PC-3 (cell line): ENCODE results near the gene INAVA. TPM values are rescaled to one million over a fixed set of nuclear protein-coding genes. Genes with fewer than 3 reads are reported as not detected.

Experiments used
- ATAC-seq: fragments of 200-7000 bp; cut with Tn5 transposase; 2 replicates; pipeline ENCODE4 v1.9.1; 2020; ENCODE audit warnings: mild to moderate bottlenecking, moderate library complexity
- BruUV-seq: library from RNA; stranded (reverse); fragments of 400-500 nt; replicated peaks from 2 replicates; lab custom pipeline; 2021; lab: Mats Ljungman, UMichigan
- CTCF ChIA-PET: fragments of 300-600 bp; sonication (Branson Sonifier 250); formaldehyde crosslinking; loops from one replicate; lab custom pipeline; 2022; ENCODE audit warnings: antibody characterized with exemption; lab: Charles Lee
- POLR2A ChIA-PET: fragments of 300-600 bp; sonication (Branson Sonifier 250); formaldehyde crosslinking; loops from one replicate; lab custom pipeline; 2022; ENCODE audit warnings: antibody characterized with exemption; ENCODE audit not compliant: unreplicated experiment; lab: Charles Lee
- DNase-seq: peaks from one replicate; pipeline ENCODE4 v3.0.0-alpha.2; 2015
- H2AFZ ChIP-seq: fragments of 300-600 bp; sonication (generic); 2 replicates; pipeline ENCODE4 v1.6.0; 2016; ENCODE audit warnings: antibody characterized with exemption, low read length
- H3F3A ChIP-seq: fragments of 300-600 bp; sonication (generic); one replicate; pipeline ENCODE4 v1.6.0; 2017; ENCODE audit warnings: antibody characterized with exemption, low read length, control low read depth, mild to moderate bottlenecking; ENCODE audit not compliant: unreplicated experiment
- H3K27ac ChIP-seq: fragments of 300-600 bp; sonication (generic); 2 replicates; pipeline ENCODE4 v1.5.1; 2016; ENCODE audit warnings: mild to moderate bottlenecking, low read length
- H3K27me3 ChIP-seq: fragments of 300-600 bp; sonication (generic); 2 replicates; pipeline ENCODE4 v1.6.1; 2016; ENCODE audit warnings: low read length, mixed read lengths
- H3K36me3 ChIP-seq: fragments of 300-600 bp; sonication (generic); 2 replicates; pipeline ENCODE4 v1.6.1; 2016; ENCODE audit warnings: low read depth, mixed run types, low read length, mixed read lengths
- H3K4me1 ChIP-seq: fragments of 300-600 bp; sonication (generic); 2 replicates; pipeline ENCODE4 v1.5.1; 2016; ENCODE audit warnings: low read length; ENCODE audit not compliant: insufficient read depth
- H3K4me2 ChIP-seq: fragments of 300-600 bp; sonication (generic); 2 replicates; pipeline ENCODE4 v1.6.0; 2016; ENCODE audit warnings: low read length
- H3K4me3 ChIP-seq: fragments of 300-600 bp; sonication (generic); 2 replicates; pipeline ENCODE4 v1.5.1; 2016; ENCODE audit warnings: mild to moderate bottlenecking, low read length, mixed read lengths
- H3K79me2 ChIP-seq: fragments of 300-600 bp; sonication (generic); 2 replicates; pipeline ENCODE4 v1.6.1; 2017; ENCODE audit warnings: low read length, mixed read lengths
- H3K9ac ChIP-seq: fragments of 300-600 bp; sonication (generic); 2 replicates; pipeline ENCODE4 v1.6.0; 2016; ENCODE audit warnings: mild to moderate bottlenecking, low read length
- H3K9me2 ChIP-seq: fragments of 300-600 bp; sonication (generic); replicated peaks from 2 replicates; pipeline ENCODE4 v1.6.1; 2016; ENCODE audit warnings: mixed run types, low read length, mixed read lengths
- H3K9me3 ChIP-seq: fragments of 300-600 bp; sonication (generic); 2 replicates; pipeline ENCODE4 v1.6.1; 2016; ENCODE audit warnings: low read length, mixed read lengths
- H4K20me1 ChIP-seq: fragments of 300-600 bp; sonication (generic); 2 replicates; pipeline ENCODE4 v1.6.1; 2016; ENCODE audit warnings: low read length, mixed read lengths
- CTCF ChIP-seq: fragments of 300-600 bp; sonication (generic); conservative IDR thresholded peaks from 2 replicates; pipeline ENCODE4 v1.5.1; 2017; ENCODE audit warnings: antibody characterized with exemption, low read depth, mild to moderate bottlenecking, low read length
- EZH2 ChIP-seq: fragments of 300-600 bp; sonication (generic); IDR thresholded peaks from one replicate; pipeline ENCODE4 v1.6.1; 2017; ENCODE audit warnings: antibody characterized with exemption, mild to moderate bottlenecking, low read length; ENCODE audit not compliant: unreplicated experiment
- EZH2phosphoT487 ChIP-seq: fragments of 300-600 bp; sonication (generic); IDR thresholded peaks from 2 replicates; pipeline ENCODE4 v1.6.1; 2018; ENCODE audit warnings: mild to moderate bottlenecking, antibody characterized with exemption, low read length, borderline replicate concordance
- intact Hi-C: fragments of 100-400 bp; cut with micrococcal nuclease; formaldehyde crosslinking; loops from 2 replicates; pipeline ENCODE4 v1.9.0; 2023
- total RNA-seq: library from RNA; depleted of rRNA; stranded (reverse); fragments of >200 nt; gene quantifications from 2 replicates; pipeline ENCODE4 v1.2.3, GENCODE V29; 2014

INAVA gene
- total RNA-seq, 1 experiment from 2014 or later, result 102 TPM

- CTCF ChIA-PET, result no interaction called here
- ATAC-seq, result no peak
- H3K79me2 ChIP-seq, result no peaks in the 10 kb centered on the region
Measured at GRCh38 chr1:200921571-200922110, 26.9 kb downstream of the INAVA start.

GRCh38 chr1:200922406-200922805 is 27.7 kb downstream of the INAVA start:
- BruUV-seq, result no TSS peak
- ATAC-seq, result no peak
- no peaks in the 10 kb centered on the region for H3K9me3 ChIP-seq
- no peaks in the 10 kb centered on the region for H3K79me2 ChIP-seq
- no peaks in the 10 kb centered on the region for H3K27me3 ChIP-seq
- no peak overlapping the region for H3K4me2 ChIP-seq
- no peaks in the 10 kb centered on the region for H3K9me2 ChIP-seq
- H3K27ac ChIP-seq, result no peak overlapping the region
- DNase-seq, result no peak
- H3K4me1 ChIP-seq, result peaks cover 11% of the 10 kb centered on the region
- no peaks in the 10 kb centered on the region for H3F3A ChIP-seq
- H3K4me3 ChIP-seq, result no peak overlapping the region
- H3K36me3 ChIP-seq, result no peaks in the 10 kb centered on the region
- no peak overlapping the region for H3K9ac ChIP-seq
- ChIA-PET POLR2A (no interaction called here), CTCF (no interaction called here)
- intact Hi-C loops, result no loop called here
- no peak for TF ChIP-seq EZH2
- H2AFZ ChIP-seq, result no peak overlapping the region
- no peaks in the 10 kb centered on the region for H4K20me1 ChIP-seq

More at GRCh38 chr1:200921571-200922110, 26.9 kb downstream of the INAVA start:
- DNase-seq, result no peak
- H3K27me3 ChIP-seq, result no peaks in the 10 kb centered on the region
- TF ChIP-seq CTCF (no peak), EZH2 (no peak), EZH2phosphoT487 (no peak)
- intact Hi-C loops, result no loop called here
- no peak overlapping the region for H3K4me3 ChIP-seq
- H4K20me1 ChIP-seq, result no peaks in the 10 kb centered on the region
- no peak overlapping the region for H3K4me2 ChIP-seq
- H2AFZ ChIP-seq, result no peak overlapping the region
- H3F3A ChIP-seq, result no peaks in the 10 kb centered on the region
- no TSS peak for BruUV-seq
- POLR2A ChIA-PET, result no interaction called here
- H3K36me3 ChIP-seq, result no peaks in the 10 kb centered on the region
- no peak overlapping the region for H3K9ac ChIP-seq
- H3K4me1 ChIP-seq, result peaks cover 11% of the 10 kb centered on the region
- H3K27ac ChIP-seq, result no peak overlapping the region
- no peaks in the 10 kb centered on the region for H3K9me3 ChIP-seq
- no peaks in the 10 kb centered on the region for H3K9me2 ChIP-seq

DNA sequence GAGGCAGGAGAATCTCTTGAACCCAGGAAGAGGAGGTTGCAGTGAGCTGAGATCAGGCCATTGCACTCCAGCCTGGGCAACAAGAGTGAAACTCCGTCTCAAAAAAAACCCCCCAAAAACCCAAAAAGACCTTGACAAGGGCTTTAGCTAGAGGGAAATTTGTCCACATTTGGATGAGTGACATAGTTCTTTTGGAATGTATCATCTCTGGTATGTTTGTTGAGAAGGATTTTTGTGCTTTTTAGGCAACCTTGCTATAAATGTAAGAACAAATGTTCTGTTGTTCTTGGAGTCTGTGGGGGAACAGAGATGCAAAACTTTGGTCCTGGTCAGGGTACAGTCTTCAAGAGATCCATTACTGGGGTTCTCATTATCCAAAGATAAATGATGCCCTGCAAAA is 28.9 kb downstream of the INAVA start:
- Histone ChIP-seq H3K27me3 (no peaks in the 10 kb centered on the region), H3K79me2 (no peaks in the 10 kb centered on the region), H3K4me3 (no peak overlapping the region), H3K4me2 (no peak overlapping the region), H3K9me3 (no peaks in the 10 kb centered on the region), H3K36me3 (no peaks in the 10 kb centered on the region), H3K9me2 (no peaks in the 10 kb centered on the region), H3K9ac (no peak overlapping the region), H2AFZ (no peak overlapping the region), H3F3A (no peaks in the 10 kb centered on the region), H3K27ac (no peak overlapping the region), H3K4me1 (peaks cover 11% of the 10 kb centered on the region), H4K20me1 (no peaks in the 10 kb centered on the region)
- intact Hi-C loops, result no loop called here
- DNase-seq (peak; percentile 71), ATAC-seq (peak; percentile 47)
- CTCF ChIA-PET, result no interaction called here
- no TSS peak for BruUV-seq
- TF ChIP-seq EZH2phosphoT487 (no peak), EZH2 (no peak), CTCF (no peak)
- POLR2A ChIA-PET, result interaction anchor here (0.7 kb wide), 1 partner anchor 600 kb away, joined by 3 read pairs; no protein-coding TSS in a partner anchor
